Measurements from ENCODE around the gene AKNA.

AKNA gene

DNA sequence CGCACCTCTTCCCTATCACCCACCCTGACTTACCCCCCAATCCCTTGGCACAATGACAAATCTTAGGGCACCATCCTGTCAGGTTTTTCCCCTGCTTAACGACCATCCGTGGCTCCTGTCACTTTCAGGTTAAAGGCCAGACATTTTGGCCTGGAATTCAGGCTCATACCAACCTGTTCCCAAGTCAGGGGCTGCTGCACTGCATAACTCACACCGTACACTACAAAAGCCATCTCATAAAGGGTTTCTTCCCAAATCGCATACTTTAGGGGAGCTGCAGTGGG, 7.5 kb upstream of the AKNA start:
- Histone ChIP-seq H3K9me3 (ENCODE audit: low read length) (no peaks in the 10 kb centered on the region), H3K4me2 (ENCODE audit: low read length) (peak overlapping the region; percentile 62), H3K4me1 (ENCODE audit: insufficient read depth, low read length, severe bottlenecking) (peaks cover 73% of the 10 kb centered on the region), H3K9me2 (ENCODE audit: low read depth, low read length) (no peaks in the 10 kb centered on the region), H3K79me2 (ENCODE audit: insufficient read depth, low read length) (no peaks in the 10 kb centered on the region), H3K36me3 (ENCODE audit: insufficient read depth, low read length) (peaks cover 3% of the 10 kb centered on the region; the same call in 1 of the 2 replicates), H3K4me3 (ENCODE audit: low read depth, low read length, poor library complexity, severe bottlenecking) (peak overlapping the region; percentile 21), H3K27ac (ENCODE audit: low read depth, low read length, poor library complexity, severe bottlenecking) (peak overlapping the region; percentile 99), H4K20me1 (ENCODE audit: insufficient read depth, low read length) (no peaks in the 10 kb centered on the region), H3K27me3 (ENCODE audit: insufficient read depth, low read length) (no peaks in the 10 kb centered on the region), H3F3A (ENCODE audit: insufficient read depth, low read length) (0 out of 2 replicates have a peak, but pooled peaks cover 14% of the 10 kb centered on the region), H3K9ac (ENCODE audit: low read length) (peak overlapping the region; percentile 52; the same call in 1 of the 2 replicates), H2AFZ (ENCODE audit: low read length) (no peak overlapping the region)
- TF ChIP-seq, protein P1, sequence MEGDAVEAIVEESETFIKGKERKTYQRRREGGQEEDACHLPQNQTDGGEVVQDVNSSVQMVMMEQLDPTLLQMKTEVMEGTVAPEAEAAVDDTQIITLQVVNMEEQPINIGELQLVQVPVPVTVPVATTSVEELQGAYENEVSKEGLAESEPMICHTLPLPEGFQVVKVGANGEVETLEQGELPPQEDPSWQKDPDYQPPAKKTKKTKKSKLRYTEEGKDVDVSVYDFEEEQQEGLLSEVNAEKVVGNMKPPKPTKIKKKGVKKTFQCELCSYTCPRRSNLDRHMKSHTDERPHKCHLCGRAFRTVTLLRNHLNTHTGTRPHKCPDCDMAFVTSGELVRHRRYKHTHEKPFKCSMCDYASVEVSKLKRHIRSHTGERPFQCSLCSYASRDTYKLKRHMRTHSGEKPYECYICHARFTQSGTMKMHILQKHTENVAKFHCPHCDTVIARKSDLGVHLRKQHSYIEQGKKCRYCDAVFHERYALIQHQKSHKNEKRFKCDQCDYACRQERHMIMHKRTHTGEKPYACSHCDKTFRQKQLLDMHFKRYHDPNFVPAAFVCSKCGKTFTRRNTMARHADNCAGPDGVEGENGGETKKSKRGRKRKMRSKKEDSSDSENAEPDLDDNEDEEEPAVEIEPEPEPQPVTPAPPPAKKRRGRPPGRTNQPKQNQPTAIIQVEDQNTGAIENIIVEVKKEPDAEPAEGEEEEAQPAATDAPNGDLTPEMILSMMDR (IDR thresholded peaks at IDR 0.05; ENCODE audit: low read length), result no peak
- TF ChIP-seq EZH2 (IDR thresholded peaks at IDR 0.05; ENCODE audit: borderline replicate concordance, low read length), result no peak

DNA sequence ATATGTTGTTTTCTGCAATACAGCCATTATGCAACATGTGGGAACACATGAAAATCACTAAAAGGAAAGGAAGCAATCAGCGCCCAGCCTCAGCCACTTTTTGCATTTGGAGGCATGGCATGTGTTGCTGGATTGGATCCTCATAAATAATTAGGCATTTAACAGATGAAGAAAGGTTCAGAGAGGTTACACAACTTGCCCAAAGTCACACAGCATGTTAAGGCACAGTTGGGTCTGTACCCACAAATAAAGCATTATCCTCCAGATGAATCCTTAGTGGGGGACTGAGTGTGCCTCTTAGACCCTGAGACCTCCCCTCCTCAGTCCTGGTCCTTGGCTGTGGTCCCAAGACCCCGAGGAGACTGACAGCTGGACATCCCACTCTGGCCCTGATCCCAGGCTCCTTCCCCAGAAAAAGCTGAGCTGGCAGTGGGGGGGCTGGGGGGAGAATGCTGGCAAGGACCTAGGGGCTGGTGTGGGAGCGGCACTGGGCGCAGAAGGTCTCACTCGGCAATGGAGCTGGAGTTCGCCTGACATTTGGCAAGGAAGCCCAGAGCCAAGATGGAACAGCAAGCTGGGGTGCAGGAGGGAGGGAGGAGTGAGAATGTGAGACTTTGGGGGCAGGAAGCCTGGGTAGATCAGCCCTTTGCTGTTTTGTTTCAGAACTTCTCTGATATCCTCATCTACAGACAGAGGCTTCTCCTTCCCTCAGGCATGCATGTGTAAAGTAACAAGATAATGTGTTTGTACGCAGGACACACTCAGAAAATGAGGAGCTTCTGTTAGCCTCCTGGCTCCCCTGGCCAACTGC, 6.9 kb upstream of the AKNA start:
- Histone ChIP-seq H3K9me2 (ENCODE audit: low read depth, low read length) (no peaks in the 10 kb centered on the region), H3K27me3 (ENCODE audit: insufficient read depth, low read length) (no peaks in the 10 kb centered on the region), H3K4me2 (ENCODE audit: low read length) (peak overlapping the region; percentile 62), H3F3A (ENCODE audit: insufficient read depth, low read length) (0 out of 2 replicates have a peak, but pooled peaks cover 14% of the 10 kb centered on the region), H3K9me3 (ENCODE audit: low read length) (no peaks in the 10 kb centered on the region), H3K36me3 (ENCODE audit: insufficient read depth, low read length) (peaks cover 3% of the 10 kb centered on the region; the same call in 1 of the 2 replicates), H3K27ac (ENCODE audit: low read depth, low read length, poor library complexity, severe bottlenecking) (peak overlapping the region; percentile 99), H3K4me1 (ENCODE audit: insufficient read depth, low read length, severe bottlenecking) (peaks cover 78% of the 10 kb centered on the region), H3K4me3 (ENCODE audit: low read depth, low read length, poor library complexity, severe bottlenecking) (peak overlapping the region; percentile 21), H4K20me1 (ENCODE audit: insufficient read depth, low read length) (no peaks in the 10 kb centered on the region), H3K9ac (ENCODE audit: low read length) (peak overlapping the region; percentile 52; the same call in 1 of the 2 replicates), H3K79me2 (ENCODE audit: insufficient read depth, low read length) (no peaks in the 10 kb centered on the region), H2AFZ (ENCODE audit: low read length) (no peak overlapping the region)
- TF ChIP-seq, protein P1 (IDR thresholded peaks at IDR 0.05; ENCODE audit: low read length), result no peak
- TF ChIP-seq EZH2 (IDR thresholded peaks at IDR 0.05; ENCODE audit: borderline replicate concordance, low read length), result no peak

DNA sequence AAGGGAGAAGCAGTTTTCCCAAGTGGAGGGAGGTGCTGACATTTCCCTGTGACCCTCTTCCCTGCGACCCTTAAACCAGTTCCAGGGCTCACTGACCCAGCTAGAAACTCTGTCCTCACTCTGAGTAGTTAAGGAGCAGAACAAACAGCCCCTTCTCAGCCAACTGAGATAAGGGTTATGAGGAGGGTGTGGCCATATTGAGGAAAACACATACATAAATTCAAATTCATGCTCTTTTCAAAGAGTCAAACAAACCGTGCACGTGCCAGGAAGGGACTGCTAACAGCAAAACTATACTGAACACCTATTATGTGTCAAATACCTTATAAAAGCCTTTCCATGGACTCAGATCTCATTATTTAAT, 4.9 kb upstream of the AKNA start:
- no peak for TF ChIP-seq EZH2 (IDR thresholded peaks at IDR 0.05; ENCODE audit: borderline replicate concordance, low read length)
- TF ChIP-seq, protein P1 (IDR thresholded peaks at IDR 0.05; ENCODE audit: low read length), result no peak
- H3K79me2 ChIP-seq (ENCODE audit: insufficient read depth, low read length), result no peaks in the 10 kb centered on the region
- peak overlapping the region; percentile 9; the same call in 1 of the 2 replicates for H3K9ac ChIP-seq (ENCODE audit: low read length)
- peak overlapping the region; percentile 38; the same call in 1 of the 2 replicates for H3K4me2 ChIP-seq (ENCODE audit: low read length)
- H3K27me3 ChIP-seq (ENCODE audit: insufficient read depth, low read length), result no peaks in the 10 kb centered on the region
- no peak overlapping the region for H2AFZ ChIP-seq (ENCODE audit: low read length)
- H3K4me1 ChIP-seq (ENCODE audit: insufficient read depth, low read length, severe bottlenecking), result peaks cover 92% of the 10 kb centered on the region
- H3K4me3 ChIP-seq (ENCODE audit: low read depth, low read length, poor library complexity, severe bottlenecking), result no peak overlapping the region
- H3K27ac ChIP-seq (ENCODE audit: low read depth, low read length, poor library complexity, severe bottlenecking), result peak overlapping the region; percentile 99
- H3F3A ChIP-seq (ENCODE audit: insufficient read depth, low read length), result 0 out of 2 replicates have a peak, but pooled peaks cover 14% of the 10 kb centered on the region
- no peaks in the 10 kb centered on the region for H3K9me3 ChIP-seq (ENCODE audit: low read length)
- H4K20me1 ChIP-seq (ENCODE audit: insufficient read depth, low read length), result no peaks in the 10 kb centered on the region
- H3K9me2 ChIP-seq (ENCODE audit: low read depth, low read length), result no peaks in the 10 kb centered on the region
- peaks cover 3% of the 10 kb centered on the region; the same call in 1 of the 2 replicates for H3K36me3 ChIP-seq (ENCODE audit: insufficient read depth, low read length)

Data from OCI-LY1 (cell line).